H9 (cell line): Measurements from ENCODE around the gene MED17. TPM values are rescaled to one million over a fixed set of nuclear protein-coding genes. Genes with fewer than 3 reads are reported as not detected.

Experiments used
- DNase-seq: peaks from one replicate; pipeline ENCODE4 v3.0.0-alpha.2; 2017
- H2AFZ ChIP-seq: one replicate; pipeline ENCODE4 v1.6.1; 2013; ENCODE audit warnings: mild to moderate bottlenecking, low read length, control low read depth, moderate library complexity
- H2AK5ac ChIP-seq: 2 replicates; pipeline ENCODE4 v1.6.1; 2013; ENCODE audit warnings: low read length, control low read depth, mixed read lengths; ENCODE audit not compliant: insufficient read length
- H2BK120ac ChIP-seq: one replicate; pipeline ENCODE4 v1.6.1; 2013; ENCODE audit warnings: low read depth, mild to moderate bottlenecking, low read length, control low read depth, inconsistent platforms; ENCODE audit not compliant: poor library complexity, severe bottlenecking
- H2BK12ac ChIP-seq: 2 replicates; pipeline ENCODE4 v1.6.1; 2013; ENCODE audit warnings: low read length, control low read depth, mixed read lengths, low read depth; ENCODE audit not compliant: insufficient read length
- H2BK15ac ChIP-seq: 2 replicates; pipeline ENCODE4 v1.6.1; 2013; ENCODE audit warnings: low read depth, low read length, control low read depth
- H2BK20ac ChIP-seq: one replicate; pipeline ENCODE4 v1.6.1; 2013; ENCODE audit warnings: low read depth, mild to moderate bottlenecking, low read length, control low read depth, inconsistent platforms; ENCODE audit not compliant: poor library complexity, severe bottlenecking
- H2BK5ac ChIP-seq: 2 replicates; pipeline ENCODE4 v1.6.1; 2013; ENCODE audit warnings: low read length, control low read depth, mixed read lengths; ENCODE audit not compliant: insufficient read length
- H3K14ac ChIP-seq: 2 replicates; pipeline ENCODE4 v1.6.1; 2013; ENCODE audit warnings: low read length, control low read depth; ENCODE audit not compliant: insufficient read depth
- H3K18ac ChIP-seq: 2 replicates; pipeline ENCODE4 v1.6.1; 2013; ENCODE audit warnings: low read depth, mild to moderate bottlenecking, mixed read lengths, low read length, control low read depth; ENCODE audit not compliant: insufficient read length
- H3K23ac ChIP-seq: 2 replicates; pipeline ENCODE4 v1.6.1; 2013; ENCODE audit warnings: low read length, control low read depth, mixed read lengths, low read depth; ENCODE audit not compliant: insufficient read length
- H3K23me2 ChIP-seq: 2 replicates; pipeline ENCODE4 v1.6.1; 2013; ENCODE audit warnings: low read depth, mild to moderate bottlenecking, mixed read lengths, low read length, control low read depth; ENCODE audit not compliant: insufficient read length, poor library complexity, severe bottlenecking
- H3K27ac ChIP-seq: 2 replicates; pipeline ENCODE4 v1.5.1; 2013; ENCODE audit warnings: low read length, control low read depth, mixed read lengths, low read depth; ENCODE audit not compliant: insufficient read length
- H3K27me3 ChIP-seq: 2 replicates; pipeline ENCODE4 v1.6.1; 2013; ENCODE audit warnings: low read length, control low read depth, inconsistent platforms; ENCODE audit not compliant: insufficient read depth
- H3K4ac ChIP-seq: 2 replicates; pipeline ENCODE4 v1.6.1; 2013; ENCODE audit warnings: low read depth, mild to moderate bottlenecking, control low read depth, inconsistent platforms, low read length, moderate library complexity
- H3K4me1 ChIP-seq: 2 replicates; pipeline ENCODE4 v1.6.1; 2013; ENCODE audit warnings: low read length, control low read depth, inconsistent platforms; ENCODE audit not compliant: insufficient read depth
- H3K4me2 ChIP-seq: 2 replicates; pipeline ENCODE4 v1.6.1; 2013; ENCODE audit warnings: low read length, control low read depth, mixed read lengths; ENCODE audit not compliant: insufficient read length, insufficient read depth
- H3K56ac ChIP-seq: 2 replicates; pipeline ENCODE4 v1.6.1; 2013; ENCODE audit warnings: low read depth, mild to moderate bottlenecking, mixed read lengths, low read length, control low read depth; ENCODE audit not compliant: insufficient read length
- H3K79me1 ChIP-seq: 2 replicates; pipeline ENCODE4 v1.6.1; 2013; ENCODE audit warnings: low read depth, mild to moderate bottlenecking, moderate library complexity, low read length, control low read depth, inconsistent platforms; ENCODE audit not compliant: insufficient read depth, poor library complexity, severe bottlenecking
- H3K79me2 ChIP-seq: 2 replicates; pipeline ENCODE4 v1.6.1; 2013; ENCODE audit warnings: low read length, control low read depth, inconsistent platforms; ENCODE audit not compliant: insufficient read depth
- H3K9ac ChIP-seq: 2 replicates; pipeline ENCODE4 v1.6.1; 2013; ENCODE audit warnings: low read length, control low read depth, mixed read lengths; ENCODE audit not compliant: insufficient read length; ENCODE audit errors: extremely low read depth
- H3K9me3 ChIP-seq: one replicate; pipeline ENCODE4 v1.6.1; 2013; ENCODE audit warnings: low read depth, low read length, inconsistent platforms; ENCODE audit not compliant: control insufficient read depth
- H3T11ph ChIP-seq: one replicate; pipeline ENCODE4 v1.6.1; 2013; ENCODE audit warnings: mild to moderate bottlenecking, low read length, control low read depth, inconsistent platforms
- H4K20me1 ChIP-seq: one replicate; pipeline ENCODE4 v1.6.1; 2013; ENCODE audit not compliant: control insufficient read depth, insufficient read length, insufficient read depth
- H4K5ac ChIP-seq: 2 replicates; pipeline ENCODE4 v1.6.1; 2013; ENCODE audit warnings: low read depth, mild to moderate bottlenecking, mixed read lengths, low read length, control low read depth; ENCODE audit not compliant: insufficient read length
- H4K8ac ChIP-seq: replicated peaks from 2 replicates; pipeline ENCODE4 v1.6.1; 2013; ENCODE audit warnings: low read length, control low read depth, mixed read lengths, low read depth; ENCODE audit not compliant: insufficient read length
- H4K91ac ChIP-seq: 2 replicates; pipeline ENCODE4 v1.6.1; 2013; ENCODE audit warnings: low read depth, mild to moderate bottlenecking, moderate library complexity, mixed read lengths, low read length, control low read depth; ENCODE audit not compliant: insufficient read length
- H3K27ac Mint-ChIP-seq, 3 experiments: 2 replicates in 2 of 3; 3 replicates in 1 of 3; pipeline ENCODE4 v1.8.0; 2020 to 2021; ENCODE audit warnings: mixed read lengths in 3 of 3, mild to moderate bottlenecking in 1 of 3, moderate library complexity in 1 of 3
- H3K27me3 Mint-ChIP-seq: 2 replicates; pipeline ENCODE4 v1.8.0; 2021; ENCODE audit warnings: low read depth, mild to moderate bottlenecking, moderate library complexity, mixed read lengths
- H3K36me3 Mint-ChIP-seq, 3 experiments: 2 replicates in 2 of 3; 3 replicates in 1 of 3; pipeline ENCODE4 v1.8.0; 2020 to 2021; ENCODE audit warnings: low read depth in 3 of 3, mixed read lengths in 3 of 3; ENCODE audit not compliant: insufficient read depth in 1 of 3
- H3K4me1 Mint-ChIP-seq, 2 experiments: 2 replicates each; pipeline ENCODE4 v1.8.0; 2020; ENCODE audit warnings: mixed read lengths in 2 of 2
- H3K4me3 Mint-ChIP-seq, 2 experiments: 2 replicates in 1 of 2; 3 replicates in 1 of 2; pipeline ENCODE4 v1.8.0; 2020 to 2021; ENCODE audit warnings: mild to moderate bottlenecking in 2 of 2, mixed read lengths in 2 of 2, moderate library complexity in 1 of 2
- H3K9me3 Mint-ChIP-seq, 2 experiments: 2 replicates in 1 of 2; 3 replicates in 1 of 2; pipeline ENCODE4 v1.8.0; 2020; ENCODE audit warnings: mild to moderate bottlenecking in 2 of 2, mixed read lengths in 2 of 2, moderate library complexity in 1 of 2
- WGBS: extraction: QIAGEN DNeasy Blood & Tissue Kit; methylation state at CpG from one replicate; pipeline ENCODE4 v1.1.7; 2013; ENCODE audit warnings: missing lambda C conversion rate, low lambda C conversion rate, mixed read lengths; ENCODE audit not compliant: insufficient read length; ENCODE audit errors: extremely low coverage; 5-methylcytosine and 5-hydroxymethylcytosine counted together
- total RNA-seq: library from RNA; stranded (reverse); gene quantifications from 2 replicates; pipeline ENCODE4 v1.2.1, GENCODE V29; 2021
- TF ChIP-seq, protein P1 (sequence below): fragments of 200-600 bp; sonication (generic); conservative IDR thresholded peaks from 3 replicates; pipeline ENCODE4 v1.8.0; 2021; ENCODE audit warnings: antibody characterized with exemption, mild to moderate bottlenecking

The MED17 gene
- total RNA-seq, 1 experiment from 2014 or later, result 43.3 TPM

DNA sequence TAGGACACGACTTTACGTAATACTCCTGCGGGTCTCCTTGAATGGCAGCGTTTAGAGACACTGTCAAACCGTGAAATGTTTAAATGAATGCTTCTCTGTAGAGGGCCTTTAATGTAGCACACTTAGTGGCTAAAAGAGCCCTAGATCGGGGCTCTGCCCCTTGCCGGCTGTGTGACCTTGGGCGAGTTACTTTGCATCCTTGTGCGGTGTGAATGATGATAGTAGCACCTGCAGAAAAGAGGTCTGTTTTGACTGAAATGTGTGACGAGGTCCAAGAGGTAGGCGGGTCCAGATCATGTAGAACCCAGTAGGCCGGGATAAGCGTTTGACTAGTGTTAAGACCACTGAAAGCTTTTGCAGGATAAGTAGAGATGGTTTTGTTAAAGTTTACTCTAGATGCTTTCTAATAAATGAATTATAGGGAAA, 866 bp downstream of the MED17 start:
- Histone ChIP-seq H4K5ac (peak overlapping the region; percentile 98), H3K27me3 (no peaks in the 10 kb centered on the region), H2BK20ac (no peak overlapping the region), H3K4me1 (no peaks in the 10 kb centered on the region), H3K18ac (no peak overlapping the region), H3K23ac (no peak overlapping the region), H2BK12ac (no peak overlapping the region), H3K4me2 (peak overlapping the region; percentile 94), H4K91ac (peak overlapping the region; percentile 97), H2AK5ac (no peak overlapping the region), H3K4ac (no peak overlapping the region), H3K79me1 (no peaks in the 10 kb centered on the region), H4K8ac (no peak overlapping the region), H3K79me2 (peaks cover 21% of the 10 kb centered on the region; the same call in 1 of the 2 replicates), H3K56ac (no peak overlapping the region), H3K9me3 (no peaks in the 10 kb centered on the region), H4K20me1 (no peaks in the 10 kb centered on the region), H3K27ac (no peak overlapping the region), H2BK15ac (no peak overlapping the region), H2AFZ (no peak overlapping the region), H2BK120ac (no peak overlapping the region), H3K14ac (peak overlapping the region; percentile 98; the same call in 1 of the 2 replicates), H3K9ac (peak overlapping the region; percentile 99), H3K23me2 (peaks cover 14% of the 10 kb centered on the region), H3T11ph (no peak overlapping the region), H2BK5ac (no peak overlapping the region)
- H3K36me3 Mint-ChIP-seq, result peaks cover 23 to 46% (median 44%) of the 10 kb centered on the region in 3 experiments
- peaks cover 16 to 29% of the 10 kb centered on the region in 2 experiments for H3K4me1 Mint-ChIP-seq
- H3K9me3 Mint-ChIP-seq, result no peaks in the 10 kb centered on the region; a peak in 1 of 5 replicates
- DNase-seq, result no peak
- H3K27ac Mint-ChIP-seq, result peak overlapping the region; percentile 98 to 99 (median 99)
- H3K27me3 Mint-ChIP-seq, result no peaks in the 10 kb centered on the region
- TF ChIP-seq, protein P1, sequence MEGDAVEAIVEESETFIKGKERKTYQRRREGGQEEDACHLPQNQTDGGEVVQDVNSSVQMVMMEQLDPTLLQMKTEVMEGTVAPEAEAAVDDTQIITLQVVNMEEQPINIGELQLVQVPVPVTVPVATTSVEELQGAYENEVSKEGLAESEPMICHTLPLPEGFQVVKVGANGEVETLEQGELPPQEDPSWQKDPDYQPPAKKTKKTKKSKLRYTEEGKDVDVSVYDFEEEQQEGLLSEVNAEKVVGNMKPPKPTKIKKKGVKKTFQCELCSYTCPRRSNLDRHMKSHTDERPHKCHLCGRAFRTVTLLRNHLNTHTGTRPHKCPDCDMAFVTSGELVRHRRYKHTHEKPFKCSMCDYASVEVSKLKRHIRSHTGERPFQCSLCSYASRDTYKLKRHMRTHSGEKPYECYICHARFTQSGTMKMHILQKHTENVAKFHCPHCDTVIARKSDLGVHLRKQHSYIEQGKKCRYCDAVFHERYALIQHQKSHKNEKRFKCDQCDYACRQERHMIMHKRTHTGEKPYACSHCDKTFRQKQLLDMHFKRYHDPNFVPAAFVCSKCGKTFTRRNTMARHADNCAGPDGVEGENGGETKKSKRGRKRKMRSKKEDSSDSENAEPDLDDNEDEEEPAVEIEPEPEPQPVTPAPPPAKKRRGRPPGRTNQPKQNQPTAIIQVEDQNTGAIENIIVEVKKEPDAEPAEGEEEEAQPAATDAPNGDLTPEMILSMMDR, result no peak
- peak overlapping the region; percentile 91 to 98 for H3K4me3 Mint-ChIP-seq
- no CpG with 5 or more reads among the region's 13 CpGs for WGBS
